ENCODE results near the gene MROH2A.

MROH2A gene

DNA sequence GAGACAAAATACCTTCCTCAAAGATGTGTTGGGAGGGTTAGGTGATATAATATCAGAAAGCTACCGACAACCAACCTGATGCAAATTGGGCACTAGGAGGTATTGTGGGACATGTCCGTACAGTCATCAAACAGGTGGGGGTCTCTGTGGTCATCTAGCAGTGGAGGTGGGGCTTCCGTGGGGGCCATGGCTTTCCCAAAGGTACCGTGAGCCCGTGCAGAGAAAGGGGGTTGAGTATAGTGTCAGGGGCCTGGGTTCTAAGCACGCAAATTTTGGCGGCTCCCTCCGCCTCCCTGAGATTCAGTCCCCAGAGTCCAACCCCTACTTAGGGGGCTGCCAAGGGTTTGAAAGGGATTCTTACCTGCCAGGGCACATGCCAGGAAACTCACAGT lies 43.6 kb downstream of the MROH2A start:
- FAIRE-seq (no peak), DNase-seq (ENCODE audit: insufficient read length, low spot score) (no peak)
- TF ChIP-seq, protein P1, sequence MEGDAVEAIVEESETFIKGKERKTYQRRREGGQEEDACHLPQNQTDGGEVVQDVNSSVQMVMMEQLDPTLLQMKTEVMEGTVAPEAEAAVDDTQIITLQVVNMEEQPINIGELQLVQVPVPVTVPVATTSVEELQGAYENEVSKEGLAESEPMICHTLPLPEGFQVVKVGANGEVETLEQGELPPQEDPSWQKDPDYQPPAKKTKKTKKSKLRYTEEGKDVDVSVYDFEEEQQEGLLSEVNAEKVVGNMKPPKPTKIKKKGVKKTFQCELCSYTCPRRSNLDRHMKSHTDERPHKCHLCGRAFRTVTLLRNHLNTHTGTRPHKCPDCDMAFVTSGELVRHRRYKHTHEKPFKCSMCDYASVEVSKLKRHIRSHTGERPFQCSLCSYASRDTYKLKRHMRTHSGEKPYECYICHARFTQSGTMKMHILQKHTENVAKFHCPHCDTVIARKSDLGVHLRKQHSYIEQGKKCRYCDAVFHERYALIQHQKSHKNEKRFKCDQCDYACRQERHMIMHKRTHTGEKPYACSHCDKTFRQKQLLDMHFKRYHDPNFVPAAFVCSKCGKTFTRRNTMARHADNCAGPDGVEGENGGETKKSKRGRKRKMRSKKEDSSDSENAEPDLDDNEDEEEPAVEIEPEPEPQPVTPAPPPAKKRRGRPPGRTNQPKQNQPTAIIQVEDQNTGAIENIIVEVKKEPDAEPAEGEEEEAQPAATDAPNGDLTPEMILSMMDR (IDR thresholded peaks at IDR 0.05; ENCODE audit: insufficient read depth, missing control alignments) = no peak

DNA sequence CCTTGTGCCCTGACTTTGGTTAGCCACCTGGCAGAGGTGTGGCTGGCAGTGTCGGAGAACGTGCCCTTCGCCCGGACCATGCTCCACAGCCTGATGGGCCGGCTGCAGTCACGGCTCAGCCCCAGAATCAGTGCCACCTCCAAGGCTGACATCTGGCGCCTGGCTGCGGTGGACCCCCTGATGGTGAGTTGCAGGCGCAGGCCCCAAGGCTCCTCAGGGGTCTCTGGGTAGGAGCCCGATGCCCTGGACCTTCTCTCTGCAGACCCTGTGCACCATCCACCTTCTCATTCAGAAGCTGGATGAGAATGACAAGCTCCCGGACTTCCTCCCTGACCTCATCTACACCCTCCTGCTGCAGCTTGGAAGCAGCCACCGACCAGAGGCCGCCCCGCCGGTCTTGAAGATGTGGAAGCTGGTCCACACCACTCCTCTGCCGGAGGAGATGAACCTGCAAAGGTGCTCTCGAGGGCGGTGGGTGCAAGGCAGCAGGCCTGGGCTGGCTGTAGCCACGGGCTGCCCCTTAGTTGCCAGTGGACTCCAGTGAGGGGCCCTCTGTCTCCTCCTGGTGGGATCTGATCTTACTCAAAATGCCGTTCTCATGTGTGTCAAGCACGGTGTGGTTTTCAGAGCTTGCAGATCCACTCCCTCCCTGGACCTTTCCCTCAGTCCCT lies 44.1 kb downstream of the MROH2A start:
- DNase-seq (ENCODE audit: insufficient read length, low spot score) (no peak), FAIRE-seq (no peak)
- TF ChIP-seq, protein P1 (IDR thresholded peaks at IDR 0.05; ENCODE audit: insufficient read depth, missing control alignments) = no peak

DNA sequence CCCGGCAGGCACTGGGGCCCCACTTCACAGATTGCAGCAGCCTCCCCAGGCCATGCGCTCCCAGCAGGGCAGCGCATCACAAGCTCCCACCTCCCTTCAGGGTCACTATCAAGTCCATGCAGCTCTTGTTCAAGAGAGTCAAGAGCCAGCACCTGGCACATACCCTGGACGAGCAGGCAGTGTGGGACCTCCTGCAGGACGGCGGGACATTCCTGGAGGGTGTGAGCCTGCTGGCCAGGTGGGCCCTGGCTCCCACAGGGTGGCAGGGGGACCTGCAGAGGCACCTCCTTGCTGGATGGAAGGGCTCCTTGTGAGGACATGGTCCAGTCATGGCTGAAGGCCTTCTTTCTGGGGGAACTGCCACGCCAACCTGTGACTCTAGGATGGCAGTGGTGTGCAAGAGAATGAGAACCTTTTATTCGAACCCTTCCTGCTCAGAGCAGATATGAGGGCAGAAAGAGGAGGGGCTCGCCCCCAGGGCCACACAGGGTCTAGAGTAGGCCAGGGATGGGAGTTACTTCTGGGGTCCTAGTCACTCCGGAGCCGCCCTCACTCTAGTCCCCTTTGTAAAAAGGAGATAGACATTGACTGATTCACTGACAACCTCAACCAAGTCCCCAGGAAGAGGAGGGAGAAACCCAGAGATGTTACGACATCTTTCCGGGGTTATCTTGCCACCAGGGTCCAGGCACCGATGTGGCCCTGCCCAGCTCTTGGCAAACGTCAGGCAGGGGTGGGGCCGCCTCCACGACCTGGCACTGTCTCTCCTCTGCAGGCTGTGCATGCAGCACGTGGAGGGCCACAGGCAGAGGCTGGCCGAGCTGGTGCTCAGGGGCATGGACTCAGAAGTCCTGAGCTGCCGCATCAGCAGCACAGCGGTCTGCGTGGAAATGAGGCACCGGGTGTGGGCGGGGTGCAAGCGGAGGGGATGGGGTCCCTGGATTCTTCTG lies 44.9 kb downstream of the MROH2A start:
- FAIRE-seq (no peak), DNase-seq (ENCODE audit: insufficient read length, low spot score) (no peak)
- TF ChIP-seq, protein P1 (IDR thresholded peaks at IDR 0.05; ENCODE audit: insufficient read depth, missing control alignments) = no peak

DNA sequence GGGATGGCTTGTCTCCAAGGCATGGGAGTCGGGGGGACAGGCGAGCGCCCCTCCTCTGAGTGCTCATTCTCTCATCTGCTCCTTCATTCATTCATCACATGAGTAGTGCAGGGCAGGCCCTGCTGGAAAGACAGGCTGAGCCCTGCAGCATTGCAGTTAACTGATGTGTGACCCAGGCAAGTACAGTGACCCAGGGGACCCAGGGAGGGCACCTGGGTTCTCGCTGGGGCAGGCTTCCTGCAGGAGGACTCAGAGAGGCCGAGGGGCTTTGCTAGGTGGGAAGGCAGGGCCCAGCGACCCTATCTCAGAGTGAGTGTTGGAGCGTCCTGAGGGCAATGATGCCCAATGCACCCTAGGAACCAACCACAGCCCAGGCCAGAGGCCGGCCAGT lies 45.6 kb downstream of the MROH2A start:
- no peak for DNase-seq (ENCODE audit: insufficient read length, low spot score)

DNA sequence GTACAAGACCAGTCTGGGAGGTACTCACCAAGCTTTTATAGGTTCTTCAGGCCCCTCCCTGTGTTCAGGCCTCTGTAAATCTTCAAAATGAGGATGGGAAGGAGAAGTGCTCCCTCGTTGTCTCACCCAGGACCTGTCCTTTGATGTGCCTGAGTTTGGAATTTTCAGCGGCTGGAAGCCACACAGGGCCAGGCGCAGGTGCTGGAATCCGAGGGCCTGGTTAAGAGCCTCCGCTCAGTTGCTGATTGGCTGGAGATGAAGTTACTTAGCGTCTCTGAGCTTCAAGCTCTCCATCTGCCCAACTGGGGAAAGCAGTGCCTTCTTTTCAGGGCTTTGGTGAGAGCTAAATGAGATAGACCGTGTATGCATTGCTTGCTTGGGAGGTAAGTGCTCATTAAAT lies 46.2 kb downstream of the MROH2A start:
- FAIRE-seq (no peak), DNase-seq (ENCODE audit: insufficient read length, low spot score) (no peak)
- TF ChIP-seq, protein P1 (IDR thresholded peaks at IDR 0.05; ENCODE audit: insufficient read depth, missing control alignments) = no peak

More for the DNA sequence above, 45.6 kb downstream of the MROH2A start:
- TF ChIP-seq, protein P1 (IDR thresholded peaks at IDR 0.05; ENCODE audit: insufficient read depth, missing control alignments) = no peak
- FAIRE-seq = no peak

DNA sequence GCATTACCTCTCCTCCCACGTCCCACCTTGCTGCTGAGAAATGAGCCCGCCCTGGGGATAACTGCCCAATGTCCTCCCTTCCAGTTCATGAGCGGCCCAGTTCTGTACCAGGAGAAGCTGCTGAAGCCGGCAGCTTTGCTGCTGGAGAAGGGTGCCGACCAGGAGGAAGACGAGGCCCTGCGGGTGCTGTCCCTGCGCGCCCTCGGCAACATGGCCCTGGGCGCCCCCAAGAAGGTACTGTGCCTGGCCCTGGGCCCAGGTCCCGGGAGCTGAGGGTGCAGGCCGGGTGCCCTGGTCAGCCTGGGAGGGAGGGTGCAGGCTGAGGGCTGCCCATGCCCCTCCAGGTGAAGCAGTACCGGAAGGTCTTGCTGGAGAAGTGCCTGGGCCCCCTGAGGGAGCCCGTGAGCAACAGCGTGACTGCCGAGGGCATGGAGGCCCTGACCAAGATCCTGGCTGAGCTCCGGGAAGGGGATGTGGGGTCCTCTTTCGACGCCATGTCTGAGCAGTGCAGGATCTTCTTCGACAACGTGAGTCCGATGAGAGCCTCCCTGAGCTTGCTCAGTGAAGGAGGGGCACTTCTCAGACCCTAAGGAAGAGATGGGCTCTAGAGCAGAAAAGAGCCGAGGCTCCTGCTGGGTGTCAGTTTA lies 50.5 kb downstream of the MROH2A start:
- TF ChIP-seq, protein P1 (IDR thresholded peaks at IDR 0.05; ENCODE audit: insufficient read depth, missing control alignments) = no peak
- no peak for DNase-seq (ENCODE audit: insufficient read length, low spot score)
- FAIRE-seq = no peak
